ENCODE data around the gene PER1.

PER1 gene

GRCh38 chr17:8151120-8151640, 1.0 kb downstream of the PER1 start:
- peak; percentile 89 for DNase-seq

DNA sequence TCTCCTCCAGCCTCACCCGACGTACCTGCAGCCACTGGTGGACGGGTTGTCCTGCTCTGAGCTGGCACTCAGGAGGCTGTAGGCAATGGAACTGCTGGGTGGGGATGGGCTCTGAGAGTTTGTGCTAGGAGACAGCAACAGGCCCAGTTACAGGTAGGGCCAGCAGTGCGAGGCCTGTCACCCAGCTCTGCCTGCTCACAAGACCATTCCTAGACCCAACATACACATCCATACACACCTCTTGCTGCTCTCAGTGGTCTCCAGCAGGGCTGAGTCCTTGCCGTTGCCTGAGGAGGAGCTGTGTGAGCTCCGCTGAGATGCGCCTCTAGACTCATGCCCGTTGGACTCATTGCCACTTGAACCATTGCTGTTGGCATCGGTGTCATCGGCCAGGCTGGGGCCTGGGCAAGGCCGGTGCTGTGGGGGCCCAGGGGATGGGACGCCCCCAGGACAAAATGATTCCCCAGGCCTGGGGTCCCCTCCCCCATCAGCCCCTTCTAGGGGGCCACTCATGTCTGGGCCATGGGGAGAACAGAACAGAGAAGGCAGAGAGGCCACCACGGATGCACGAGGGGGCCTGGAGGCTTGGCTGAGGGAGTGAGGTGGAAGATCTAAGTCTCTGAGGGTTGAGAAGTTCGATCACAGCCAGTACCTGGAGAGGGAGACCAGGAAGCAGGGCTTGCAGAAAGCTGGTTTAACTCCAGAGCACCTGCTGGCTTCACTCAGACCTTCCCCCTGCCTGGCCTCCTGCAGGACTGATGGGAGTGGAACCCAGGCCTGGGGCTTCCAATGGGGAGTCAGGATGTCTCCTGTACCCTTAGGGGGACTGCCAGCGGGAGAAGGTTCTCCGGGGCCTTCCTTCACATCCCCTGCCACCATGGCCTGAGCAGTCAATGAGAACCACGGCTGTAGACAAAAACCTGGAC, 1.7 kb downstream of the PER1 start:
- DNase-seq: no peak

DNA sequence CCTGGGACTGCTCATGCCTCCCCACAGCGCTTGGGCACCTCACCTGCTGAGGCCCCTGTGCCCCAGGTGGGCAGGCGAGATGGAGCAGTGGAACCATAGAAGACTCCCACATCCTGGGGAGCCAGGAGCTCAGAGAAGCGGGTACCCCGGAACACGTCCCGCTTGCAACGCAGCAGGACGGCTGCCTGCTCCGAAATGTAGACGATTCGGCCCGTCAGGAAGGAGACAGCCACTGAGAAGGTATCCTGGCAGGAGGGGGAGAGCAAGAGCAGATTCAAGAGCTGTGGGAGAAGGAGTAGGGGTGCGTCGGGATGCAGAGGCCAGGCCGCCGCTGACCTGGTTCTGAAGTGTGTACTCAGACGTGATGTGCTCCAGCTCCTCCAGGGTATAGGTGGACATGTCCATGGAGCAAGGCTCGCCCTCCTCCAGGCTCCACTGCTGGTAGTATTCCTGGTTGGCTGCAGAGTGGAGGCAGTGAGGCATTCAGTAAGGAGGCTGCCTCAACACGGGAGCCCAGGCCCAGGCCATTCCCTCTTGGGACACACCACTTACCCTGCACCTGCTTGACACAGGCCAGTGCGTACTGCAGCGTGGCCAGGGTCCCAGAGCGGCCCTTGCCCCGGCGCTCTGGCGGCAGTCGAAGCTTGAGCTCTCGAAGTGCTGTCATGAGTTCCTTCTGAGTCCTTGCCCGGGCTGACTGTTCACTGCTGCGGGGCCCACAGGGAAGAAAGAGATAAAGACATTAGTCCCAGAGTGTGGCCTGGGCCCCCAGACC, 2.6 kb downstream of the PER1 start:
- no peak for DNase-seq

DNA sequence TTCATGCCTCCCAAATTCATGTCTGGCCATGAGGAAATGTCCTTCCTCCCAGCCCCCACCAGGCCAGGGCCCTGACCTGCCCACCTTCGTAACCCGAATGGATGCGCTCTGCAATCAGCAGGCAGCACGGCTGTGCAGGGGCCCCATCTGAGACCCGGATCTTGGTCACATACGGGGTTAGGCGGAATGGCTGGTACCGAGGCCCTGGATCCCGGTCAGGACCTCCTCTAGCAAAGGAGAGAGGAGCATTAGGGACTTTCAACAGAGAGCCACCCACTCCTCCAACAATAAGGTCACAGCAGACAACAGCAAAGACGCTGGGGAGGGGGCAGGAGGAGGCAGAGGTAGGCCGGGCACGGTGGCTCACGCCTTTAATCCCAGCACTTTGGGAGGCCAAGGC, 3.6 kb downstream of the PER1 start:
- no peak for DNase-seq

- no peak for DNase-seq
Measured at GRCh38 chr17:8147805-8148404, 4.3 kb downstream of the PER1 start.

- DNase-seq: no peak
Measured at GRCh38 chr17:8147141-8147804, 4.9 kb downstream of the PER1 start.

DNA sequence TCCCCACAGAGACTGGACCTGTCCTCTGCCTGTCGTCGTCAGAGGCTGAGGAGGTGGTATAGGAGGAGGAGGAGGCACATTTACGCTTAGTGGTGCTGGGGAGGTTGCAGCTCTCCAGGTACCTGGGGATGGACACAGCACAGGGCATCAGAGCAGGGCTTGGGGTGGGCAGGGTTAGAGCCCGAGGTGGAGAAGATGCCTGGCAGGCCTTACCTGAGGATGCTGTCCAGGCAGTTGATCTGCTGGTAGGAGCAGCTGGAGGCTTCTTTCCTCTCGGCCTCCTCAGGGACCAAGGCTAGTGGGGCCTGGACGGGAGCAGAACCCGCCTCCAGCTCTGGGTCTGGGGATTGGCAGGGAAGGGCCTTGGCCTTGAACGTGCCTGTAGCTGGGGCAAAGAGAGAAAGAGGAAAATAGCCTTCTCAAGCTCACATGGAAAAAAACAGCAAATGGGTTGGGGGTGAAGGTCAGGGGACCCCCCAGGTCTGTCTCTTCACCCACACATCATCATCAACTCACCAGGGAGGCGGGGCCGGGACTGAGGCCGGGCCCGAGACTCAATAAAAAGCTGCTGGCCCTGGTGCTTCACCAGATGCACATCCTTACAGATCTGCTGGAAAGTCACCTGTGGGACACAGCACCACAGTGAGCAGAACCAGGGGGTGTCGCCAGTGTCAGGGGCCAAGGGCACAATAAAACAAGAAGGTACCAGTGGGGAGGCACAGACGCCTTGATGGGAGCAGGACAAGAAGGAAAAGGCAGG, 5.6 kb downstream of the PER1 start:
- no peak for DNase-seq

DNA sequence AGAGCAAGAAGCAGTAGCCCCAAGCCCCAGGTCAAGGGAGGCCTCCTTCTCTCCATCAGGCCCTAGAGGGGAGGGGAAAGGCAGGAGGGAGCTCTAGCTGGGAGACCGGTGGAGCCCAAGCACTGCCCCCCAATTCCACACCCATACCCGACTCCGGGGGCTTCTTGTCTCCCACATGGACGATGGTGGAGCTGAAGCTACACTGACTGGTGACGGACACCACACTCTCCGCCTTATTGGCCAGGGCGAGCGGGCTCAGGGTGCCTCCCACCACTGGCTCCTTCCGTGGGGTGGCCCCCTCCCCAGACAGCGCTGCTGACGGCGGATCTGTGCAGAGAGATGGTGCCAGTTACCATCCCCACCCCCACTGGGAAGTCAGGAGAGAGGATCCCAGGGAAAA, 6.4 kb downstream of the PER1 start:
- no peak for DNase-seq

DNA sequence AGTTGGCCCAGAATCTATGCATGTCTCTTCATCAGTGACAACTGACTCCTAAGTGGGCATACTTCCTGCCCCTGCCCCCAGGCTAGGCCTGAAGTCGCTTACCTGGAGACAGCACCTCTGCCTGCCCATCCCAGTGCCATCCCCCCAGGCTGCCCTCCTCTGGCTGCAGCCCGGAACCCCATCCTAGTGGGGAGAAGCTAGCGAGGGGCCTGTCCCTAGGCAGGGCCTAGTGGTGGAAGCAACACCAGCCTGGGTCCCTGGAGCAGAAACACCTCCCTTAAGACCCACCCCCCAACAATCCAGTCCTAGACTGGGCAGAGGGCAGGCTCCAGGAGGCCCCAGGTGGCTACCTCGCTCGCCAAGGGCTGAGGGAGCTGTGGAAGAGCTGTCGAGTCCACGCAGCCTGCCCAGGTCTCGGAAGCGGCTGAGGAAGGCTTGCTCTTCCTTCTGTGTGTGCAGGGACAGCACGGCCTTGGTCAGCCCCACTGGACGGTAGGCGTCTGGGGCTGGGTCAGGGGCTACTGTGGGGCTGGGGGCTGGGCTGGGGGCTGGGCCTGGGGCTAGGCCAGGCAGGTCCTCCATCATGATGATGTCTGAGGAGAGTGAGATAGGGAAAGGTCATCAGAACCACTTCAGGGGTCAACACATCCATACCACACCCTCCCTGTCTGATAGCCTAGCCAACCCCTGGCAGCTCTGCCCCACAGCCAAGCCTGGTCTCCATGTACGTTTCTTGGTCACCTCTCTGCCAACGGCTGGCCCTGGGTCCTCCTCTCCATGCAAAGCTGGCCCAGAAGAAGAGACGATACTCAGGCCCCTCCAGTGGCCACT, 7.6 kb downstream of the PER1 start:
- no peak for DNase-seq

GRCh38 chr17:8143581-8144400, 8.4 kb downstream of the PER1 start:
- no peak for DNase-seq

- no peak for DNase-seq
Measured at GRCh38 chr17:8142887-8143580, 9.2 kb downstream of the PER1 start.

DNA sequence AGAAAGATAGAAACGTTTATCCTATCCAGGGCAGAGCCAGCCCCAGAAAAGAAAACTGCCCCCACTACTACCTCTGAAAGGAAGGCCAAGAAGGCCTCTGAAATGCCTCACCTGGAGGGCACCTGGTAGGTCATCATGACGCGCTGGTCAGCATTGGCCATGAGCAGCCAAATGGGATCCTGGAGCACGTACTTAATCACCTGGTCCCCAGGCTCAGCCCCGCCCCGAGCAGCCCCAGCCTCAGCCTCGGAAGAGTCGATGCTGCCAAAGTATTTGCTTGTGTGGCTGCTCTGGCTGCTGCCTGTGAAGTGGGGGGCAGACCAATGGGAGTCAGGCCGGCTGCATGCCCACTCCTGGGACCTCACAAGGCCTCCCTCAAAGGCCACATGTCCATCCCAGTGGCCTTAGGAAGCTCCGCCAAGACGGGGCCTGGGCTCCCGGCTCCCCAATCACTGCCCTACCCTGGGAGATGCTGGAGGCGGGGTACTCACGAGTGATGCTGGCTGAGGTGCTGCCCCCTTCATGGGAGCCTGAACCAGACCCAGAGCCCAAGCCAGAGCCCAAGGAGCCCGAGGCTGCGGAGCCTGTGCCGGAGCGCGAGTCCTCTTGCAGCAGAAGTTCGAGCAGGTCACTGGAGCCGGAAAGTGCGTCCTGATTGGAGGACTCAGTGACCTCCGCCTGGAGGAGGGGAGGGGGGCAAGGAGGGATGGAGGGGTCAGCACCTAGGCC, 9.9 kb downstream of the PER1 start:
- no peak for DNase-seq

DNA sequence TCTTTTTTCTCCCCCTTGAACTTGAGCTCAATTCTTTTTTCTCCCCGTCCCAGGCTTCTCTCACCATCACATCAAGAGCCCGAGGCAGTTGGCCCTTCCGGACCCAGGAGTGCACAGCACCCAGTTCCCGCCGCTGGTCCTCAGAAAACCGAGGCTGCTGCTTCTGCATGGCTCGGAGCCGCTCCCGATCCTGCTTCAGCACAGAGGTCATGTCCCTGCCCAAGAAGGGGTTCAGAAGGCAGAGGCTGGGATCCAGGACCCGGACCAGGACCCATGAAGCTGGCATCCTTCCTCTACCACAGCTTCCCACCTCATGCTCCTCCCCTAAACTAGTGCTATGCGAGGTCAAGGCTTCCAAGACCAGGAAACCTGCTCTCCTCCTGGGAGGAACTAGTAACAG, 10.5 kb downstream of the PER1 start:
- DNase-seq: no peak

- DNase-seq: no peak
Measured at GRCh38 chr17:8141045-8141444, 11.2 kb downstream of the PER1 start.

DNA sequence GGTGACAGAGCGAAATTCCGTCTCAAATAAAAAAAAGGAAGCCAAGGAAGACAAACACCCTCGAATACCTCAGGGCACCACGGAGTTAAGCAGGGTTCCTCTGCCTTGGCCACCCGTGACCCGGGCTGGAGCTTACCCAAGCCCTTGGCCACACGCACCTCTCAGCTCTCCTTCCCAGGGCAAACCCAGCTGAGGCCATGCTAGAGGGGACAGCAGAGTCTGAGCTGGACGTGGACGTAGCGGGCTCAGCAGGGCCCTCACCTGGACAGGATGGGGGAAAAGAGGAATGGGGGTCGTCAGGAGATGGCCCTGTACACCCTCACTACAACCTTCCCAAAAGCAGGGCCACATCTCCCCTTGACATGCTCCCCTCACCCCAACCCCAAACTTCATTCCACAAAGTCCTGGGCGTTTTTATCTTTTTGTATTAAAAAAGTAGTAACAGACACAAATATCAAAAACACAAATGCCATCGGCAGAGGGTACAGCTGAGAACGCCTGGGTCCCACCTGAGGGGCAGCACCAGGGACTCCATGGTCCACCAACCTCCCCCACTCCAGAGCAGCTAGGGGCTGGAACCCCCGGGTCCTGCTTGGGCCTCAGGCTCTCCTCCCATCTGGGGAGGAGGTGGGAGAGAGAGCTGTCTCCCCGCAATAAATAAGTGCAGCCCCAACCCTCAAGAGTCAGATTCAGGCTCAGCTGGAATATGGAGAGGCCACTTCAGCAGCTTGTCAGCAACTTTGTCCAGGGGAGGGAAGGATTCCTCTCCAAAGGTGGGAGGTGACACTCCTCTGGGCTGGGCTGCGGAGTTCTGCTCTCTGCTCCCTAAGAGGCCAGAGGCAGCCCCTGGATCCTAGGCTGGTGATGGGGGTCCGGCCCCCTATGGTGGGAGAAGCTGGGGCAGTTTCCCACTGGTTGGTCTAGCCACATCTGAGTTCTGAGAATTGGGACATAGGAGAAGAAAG, 11.9 kb downstream of the PER1 start:
- no peak for DNase-seq

GRCh38 chr17:8138672-8139371, 13.4 kb downstream of the PER1 start:
- DNase-seq: peak; percentile 99

- no peak for DNase-seq
Measured at GRCh38 chr17:8138374-8138671, 13.9 kb downstream of the PER1 start.
